Mucosa of descending colon (tissue), 3 donors: ENCODE measurements around the gene ZNF454. TPM values are rescaled to one million over a fixed set of nuclear protein-coding genes. Genes with fewer than 3 reads are reported as not detected.

ENCODE experiments used
- ATAC-seq: fragments of 200-7000 bp; cut with Tn5 transposase; one replicate; pipeline ENCODE4 v1.9.1; 2020; ENCODE audit warnings: mild to moderate bottlenecking, moderate library complexity
- DNase-seq, 3 donors: peaks; one replicate each; pipeline ENCODE4 v3.0.0-alpha.2; 2020
- H3K36me3 ChIP-seq: fragments of 200-600 bp; one replicate; pipeline ENCODE4 v1.8.0; 2021; ENCODE audit warnings: low read depth, mild to moderate bottlenecking
- H3K4me1 ChIP-seq: fragments of 200-600 bp; one replicate; pipeline ENCODE4 v1.8.0; 2021; ENCODE audit warnings: low read depth, mild to moderate bottlenecking
- H3K4me3 ChIP-seq: fragments of 200-600 bp; one replicate; pipeline ENCODE4 v1.8.0; 2021; ENCODE audit warnings: mild to moderate bottlenecking
- H3K9me3 ChIP-seq: fragments of 200-600 bp; one replicate; pipeline ENCODE4 v1.8.0; 2021; ENCODE audit warnings: mild to moderate bottlenecking
- CTCF ChIP-seq: fragments of 200-600 bp; IDR thresholded peaks from one replicate; pipeline ENCODE4 v1.8.0; 2022; ENCODE audit warnings: antibody characterized with exemption, mild to moderate bottlenecking
- intact Hi-C, 2 donors: fragments of 100-400 bp; cut with DNase I in 1 of 2; cut with micrococcal nuclease in 1 of 2; formaldehyde crosslinking; loops; one replicate each; pipeline versions ENCODE4 v1.11.0 to v1.11.1; 2022; cut with DNase I, micrococcal nuclease
- total RNA-seq, 3 donors: library from RNA; stranded (reverse); fragmentation: NEBNext Ultra II Directional in 2 of 3; extraction: Animal tissue kit (Norgen Biotek cat#: 25700) in 2 of 3; gene quantifications; one replicate each; pipeline versions ENCODE4 v1.2.1 to v1.2.4, GENCODE V29; 2021 to 2023
- donor health status: DM: no; HTN: no; CAD: no; lungs with moderate emphysema.
- donor health status: DM: no; HTN: no; CAD: no.
- donor health status: DM: no; HTN: yes; CAD: no.

Gene ZNF454
- total RNA-seq, 3 donors from 2014 or later, result 0.96 to 5.2 (median 1.5) TPM

- TF ChIP-seq CTCF, result no peak
- no peak for DNase-seq
- intact Hi-C loops, result no loop called here
- Histone ChIP-seq H3K4me1 (no peaks in the 10 kb centered on the region), H3K4me3 (no peak overlapping the region), H3K9me3 (peaks cover 89% of the 10 kb centered on the region), H3K36me3 (no peaks in the 10 kb centered on the region)
- no peak for ATAC-seq
Measured at GRCh38 chr5:178983728-178984127, 42.7 kb downstream of the ZNF454 start.

GRCh38 chr5:178984145-178985072 is 43.4 kb downstream of the ZNF454 start:
- ATAC-seq, result no peak
- intact Hi-C loops, result no loop called here
- Histone ChIP-seq H3K36me3 (no peaks in the 10 kb centered on the region), H3K4me3 (no peak overlapping the region), H3K9me3 (peaks cover 87% of the 10 kb centered on the region), H3K4me1 (no peaks in the 10 kb centered on the region)
- no peak for DNase-seq
- TF ChIP-seq CTCF, result no peak

- TF ChIP-seq CTCF, result no peak
- no peak for ATAC-seq
- Histone ChIP-seq H3K4me3 (no peak overlapping the region), H3K4me1 (no peaks in the 10 kb centered on the region), H3K36me3 (no peaks in the 10 kb centered on the region), H3K9me3 (peaks cover 86% of the 10 kb centered on the region)
- DNase-seq, result no peak
- intact Hi-C loops, result no loop called here
Measured at GRCh38 chr5:178986326-178986960, 45.4 kb downstream of the ZNF454 start.

GRCh38 chr5:178988436-178989220 is 47.6 kb downstream of the ZNF454 start:
- H3K4me3 ChIP-seq, result no peak overlapping the region
- H3K36me3 ChIP-seq, result no peaks in the 10 kb centered on the region
- peaks cover 70% of the 10 kb centered on the region for H3K9me3 ChIP-seq
- no peak for ATAC-seq
- TF ChIP-seq CTCF, result no peak
- no peak for DNase-seq
- H3K4me1 ChIP-seq, result no peaks in the 10 kb centered on the region
- intact Hi-C loops, result no loop called here

- no peak for DNase-seq
Measured at GRCh38 chr5:178989311-178989710, 48.3 kb downstream of the ZNF454 start.

More at GRCh38 chr5:178989311-178989710, 48.3 kb downstream of the ZNF454 start:
- TF ChIP-seq CTCF, result no peak
- no peak for ATAC-seq
- intact Hi-C loops, result no loop called here
- H3K4me3 ChIP-seq, result no peak overlapping the region
- peaks cover 65% of the 10 kb centered on the region for H3K9me3 ChIP-seq
- H3K4me1 ChIP-seq, result no peaks in the 10 kb centered on the region
- H3K36me3 ChIP-seq, result no peaks in the 10 kb centered on the region
